Fibroblast of skin of scalp (primary cell): Measurements from ENCODE around the gene SNAP91. TPM values are rescaled to one million over a fixed set of nuclear protein-coding genes. Genes with fewer than 3 reads are reported as not detected.
"Not testable (repeated sequence)": the region's sequence is repeated elsewhere in the genome, so short reads cannot be mapped to it uniquely, and the experiment has no call there.

Source experiments
- DNase-seq: peaks from one replicate; pipeline ENCODE4 v3.0.0-alpha.2; 2013
- polyA plus RNA-seq, 2 experiments: library from polyadenylated mRNA; unstranded; fragments of 120-200 nt; gene quantifications; one replicate each; pipeline ENCODE4 v1.2.1, GENCODE V29; 2013; ENCODE audit not compliant: insufficient read length in 2 of 2

Gene SNAP91, protein sequence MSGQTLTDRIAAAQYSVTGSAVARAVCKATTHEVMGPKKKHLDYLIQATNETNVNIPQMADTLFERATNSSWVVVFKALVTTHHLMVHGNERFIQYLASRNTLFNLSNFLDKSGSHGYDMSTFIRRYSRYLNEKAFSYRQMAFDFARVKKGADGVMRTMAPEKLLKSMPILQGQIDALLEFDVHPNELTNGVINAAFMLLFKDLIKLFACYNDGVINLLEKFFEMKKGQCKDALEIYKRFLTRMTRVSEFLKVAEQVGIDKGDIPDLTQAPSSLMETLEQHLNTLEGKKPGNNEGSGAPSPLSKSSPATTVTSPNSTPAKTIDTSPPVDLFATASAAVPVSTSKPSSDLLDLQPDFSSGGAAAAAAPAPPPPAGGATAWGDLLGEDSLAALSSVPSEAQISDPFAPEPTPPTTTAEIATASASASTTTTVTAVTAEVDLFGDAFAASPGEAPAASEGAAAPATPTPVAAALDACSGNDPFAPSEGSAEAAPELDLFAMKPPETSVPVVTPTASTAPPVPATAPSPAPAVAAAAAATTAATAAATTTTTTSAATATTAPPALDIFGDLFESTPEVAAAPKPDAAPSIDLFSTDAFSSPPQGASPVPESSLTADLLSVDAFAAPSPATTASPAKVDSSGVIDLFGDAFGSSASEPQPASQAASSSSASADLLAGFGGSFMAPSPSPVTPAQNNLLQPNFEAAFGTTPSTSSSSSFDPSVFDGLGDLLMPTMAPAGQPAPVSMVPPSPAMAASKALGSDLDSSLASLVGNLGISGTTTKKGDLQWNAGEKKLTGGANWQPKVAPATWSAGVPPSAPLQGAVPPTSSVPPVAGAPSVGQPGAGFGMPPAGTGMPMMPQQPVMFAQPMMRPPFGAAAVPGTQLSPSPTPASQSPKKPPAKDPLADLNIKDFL
- polyA plus RNA-seq (2013, experiment 1 of 2; ENCODE audit: insufficient read length), result not detected
- 0.57 TPM for polyA plus RNA-seq (2013, experiment 2 of 2; ENCODE audit: insufficient read length)

GRCh38 chr6:83708970-83709747 lies at the start of gene SNAP91:
SNAP91 (minus strand) TSS chr6:83709101; CDS start chr6:83707927, 1,174 bp downstream.
- DNase-seq, result peak; percentile 3

- no peak for DNase-seq
Observed at GRCh38 chr6:83758533-83758932, 49.6 kb upstream of the SNAP91 start.

- no peak for DNase-seq
Observed at GRCh38 chr6:83757021-83757420, 48.1 kb upstream of the SNAP91 start.

- DNase-seq, result no peak
Observed at GRCh38 chr6:83756565-83756964, 47.7 kb upstream of the SNAP91 start.

DNA sequence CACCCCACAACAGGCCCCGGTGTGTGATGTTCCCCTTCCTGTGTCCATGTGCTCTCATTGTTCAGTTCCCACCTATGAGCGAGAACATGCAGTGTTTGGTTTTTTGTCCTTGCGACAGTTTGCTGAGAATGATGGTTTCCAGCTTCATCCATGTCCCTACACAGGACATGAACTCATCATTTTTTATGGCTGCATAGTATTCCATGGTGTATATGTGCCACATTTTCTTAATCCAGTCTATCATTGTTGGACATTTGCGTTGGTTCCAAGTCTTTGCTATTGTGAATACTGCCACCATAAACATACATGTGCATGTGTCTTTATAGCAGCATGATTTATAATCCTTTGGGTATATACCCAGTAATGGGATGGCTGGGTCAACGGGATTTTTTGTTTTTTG lies 43.5 kb upstream of the SNAP91 start:
- not testable (repeated sequence) for DNase-seq

- no peak for DNase-seq
Observed at GRCh38 chr6:83741089-83741488, 32.2 kb upstream of the SNAP91 start.

DNA sequence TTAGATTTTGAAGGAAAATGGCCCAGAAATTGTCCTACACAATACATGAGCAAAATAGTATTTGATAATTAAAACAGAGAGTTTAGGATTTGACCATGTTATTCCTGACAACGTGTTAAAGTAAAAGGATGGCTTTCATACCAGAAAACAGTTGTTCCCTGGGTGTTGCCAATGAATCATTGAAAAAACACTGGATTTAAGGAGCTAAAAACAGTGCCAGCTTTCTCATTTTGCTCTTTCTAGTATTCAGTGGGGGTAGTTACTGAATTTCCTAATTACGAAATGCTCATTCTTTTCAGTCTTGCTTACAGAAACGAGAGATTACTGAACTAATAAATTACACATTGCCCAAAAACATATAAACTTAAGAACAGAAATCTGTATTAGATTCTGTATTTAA lies 26.6 kb upstream of the SNAP91 start:
- no peak for DNase-seq

DNA sequence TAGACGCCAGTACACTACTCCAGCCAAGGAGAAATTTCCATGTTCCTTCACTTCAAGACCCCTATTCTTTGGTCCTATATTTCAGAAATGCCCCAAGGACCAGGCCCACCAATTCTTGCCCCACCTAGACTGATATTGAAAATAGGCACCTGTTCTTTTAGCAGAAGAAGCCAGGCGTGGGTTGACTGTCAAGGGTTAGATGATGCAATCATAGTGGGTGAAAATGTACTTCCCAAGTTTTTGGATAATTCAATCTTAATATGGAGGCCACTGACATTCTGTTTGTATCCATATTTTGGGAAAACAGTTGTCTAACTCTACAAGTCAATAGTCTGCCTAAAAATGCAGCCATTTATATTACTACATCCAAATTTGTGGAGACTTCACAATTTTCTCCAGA lies 21.0 kb upstream of the SNAP91 start:
- DNase-seq, result no peak

GRCh38 chr6:83722876-83723275 lies 14.0 kb upstream of the SNAP91 start:
- DNase-seq, result no peak

DNA sequence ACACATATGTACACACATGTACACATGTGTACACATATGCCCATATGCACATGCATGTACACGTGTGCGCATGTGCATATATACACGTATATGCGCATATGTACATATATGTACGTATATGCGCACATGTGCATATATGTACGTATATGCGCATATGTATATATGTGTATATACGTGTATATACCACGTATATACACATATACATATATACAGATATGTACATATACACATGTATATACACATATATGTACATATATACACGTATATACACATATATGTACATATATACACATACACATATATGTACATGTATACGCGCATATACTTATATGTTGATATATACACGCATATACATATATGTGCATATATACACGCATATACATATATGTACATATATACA lies 8.9 kb upstream of the SNAP91 start:
- DNase-seq, result no peak

- no peak for DNase-seq
Observed at GRCh38 chr6:83711958-83712357, 3.1 kb upstream of the SNAP91 start.

GRCh38 chr6:83709748-83710050 lies 798 bp upstream of the SNAP91 start:
- no peak for DNase-seq

- DNase-seq, result peak; percentile 8
Observed at GRCh38 chr6:83708546-83708969, 343 bp downstream of the SNAP91 start.

- no peak for DNase-seq
Observed at GRCh38 chr6:83707829-83708545, 914 bp downstream of the SNAP91 start.

DNA sequence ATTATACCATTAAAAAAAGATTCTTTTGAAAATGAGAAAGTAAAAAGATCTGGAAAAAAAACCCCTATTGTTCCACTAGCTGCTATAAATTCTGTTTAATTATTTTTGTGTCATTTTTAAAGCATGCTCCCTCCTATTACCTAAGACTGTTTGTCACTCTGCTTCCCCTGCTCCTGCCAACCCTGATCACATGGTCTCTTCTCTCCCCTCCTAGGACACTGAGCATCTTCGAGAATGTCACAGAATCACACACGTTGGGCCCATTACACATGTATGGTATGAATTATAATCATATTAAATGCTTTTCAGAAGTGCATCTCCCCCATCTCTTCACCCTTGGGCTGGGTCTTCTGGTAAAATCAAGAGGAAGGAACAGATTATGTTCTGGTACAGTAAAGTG lies 6.2 kb downstream of the SNAP91 start:
- DNase-seq, result no peak

DNA sequence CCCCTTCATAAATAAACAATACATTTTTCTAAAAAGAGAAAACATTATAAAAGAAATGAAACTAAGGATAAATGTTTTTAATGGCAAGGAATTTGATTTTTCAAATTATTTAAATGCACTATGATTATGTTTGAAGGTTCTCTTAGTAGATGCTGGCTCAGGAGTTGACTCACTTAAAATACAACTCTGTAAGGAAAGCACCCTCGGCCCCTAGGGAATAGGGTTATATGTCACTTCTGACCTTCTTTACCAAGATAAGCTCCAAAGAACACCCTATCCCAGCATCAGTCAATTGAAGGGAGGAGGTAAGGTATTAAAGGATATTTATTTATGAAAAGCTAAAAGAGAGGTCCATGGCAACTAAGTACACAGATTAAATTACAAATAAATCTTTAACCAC lies 6.8 kb downstream of the SNAP91 start:
- no peak for DNase-seq

GRCh38 chr6:83696674-83697073 lies 12.2 kb downstream of the SNAP91 start:
- peak; percentile 14 for DNase-seq

- no peak for DNase-seq
Observed at GRCh38 chr6:83685481-83685880, 23.4 kb downstream of the SNAP91 start.

DNA sequence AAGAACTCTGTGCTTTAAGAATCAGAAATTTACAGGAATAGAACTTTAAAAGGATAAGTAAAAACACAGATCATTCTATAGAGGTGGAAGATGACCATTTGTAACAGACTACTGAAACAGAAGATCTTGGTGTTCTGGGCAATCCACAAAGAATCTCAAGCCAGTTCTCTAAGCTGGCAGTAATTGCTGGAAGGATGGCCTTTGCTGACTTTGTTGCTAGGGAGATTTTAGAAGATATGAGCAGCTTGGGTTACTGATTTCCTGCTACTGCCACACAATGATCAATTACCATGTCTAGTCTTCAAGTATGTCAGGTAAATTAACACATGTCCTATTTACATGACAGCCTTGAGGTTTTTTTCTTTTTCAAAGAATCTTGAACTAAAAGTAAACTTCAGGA lies 31.1 kb downstream of the SNAP91 start:
- DNase-seq, result no peak

GRCh38 chr6:83637953-83638352 lies 70.9 kb downstream of the SNAP91 start:
- DNase-seq, result no peak

- no peak for DNase-seq
Observed at GRCh38 chr6:83636800-83637199, 72.1 kb downstream of the SNAP91 start.

DNA sequence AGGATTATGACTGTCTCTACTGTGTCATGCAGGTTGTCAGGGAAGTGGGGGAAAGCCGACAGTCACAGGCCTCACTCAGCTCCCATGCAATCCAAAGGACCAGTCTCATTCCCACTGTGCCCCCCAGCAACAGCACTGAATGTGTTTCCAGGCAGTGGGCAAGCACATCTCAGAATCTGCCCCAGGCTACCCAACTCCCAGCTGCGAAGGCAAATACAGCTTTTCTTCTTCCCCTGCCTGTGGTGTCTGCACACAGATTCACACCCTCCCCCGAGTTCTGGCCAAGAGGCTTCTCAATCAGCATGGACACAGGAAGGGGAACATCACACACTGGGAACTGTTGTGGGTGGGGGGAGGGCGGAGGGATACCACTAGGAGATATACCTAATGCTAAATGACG lies 75.3 kb downstream of the SNAP91 start:
- DNase-seq, result no peak
